ENCODE results near the gene GDPGP1. TPM values are rescaled to one million over a fixed set of nuclear protein-coding genes. Genes with fewer than 3 reads are reported as not detected.
A peak's percentile ranks its signal among the peaks of the same experiment; 100 is the strongest.

The GDPGP1 gene
- total and polyA plus RNA-seq, 9 of the 15 experiments (the other 6 are each of a cell fraction or from before 2014, with no cell fraction given), result 0.78 to 6.1 (median 2.8) TPM

DNA sequence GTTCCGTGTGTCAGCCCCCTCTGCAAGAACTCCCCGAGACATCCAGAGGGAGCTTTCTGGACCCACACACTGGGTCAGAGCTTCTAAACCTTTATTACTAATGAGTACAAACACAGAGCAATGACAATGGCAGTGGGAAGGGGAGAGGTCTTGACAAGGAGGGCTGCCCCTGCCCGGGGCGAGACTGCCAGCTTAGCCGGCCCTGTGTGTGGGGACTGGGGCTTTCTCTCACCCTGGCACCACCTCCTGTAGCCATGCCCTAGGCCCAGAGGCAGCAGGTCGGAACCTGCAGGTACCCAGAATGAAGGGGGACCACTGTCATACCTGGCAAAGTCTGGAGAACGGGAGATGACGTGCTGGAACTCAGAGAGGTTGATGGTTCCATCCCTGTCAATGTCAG, 3.4 kb upstream of the GDPGP1 start:
- Histone ChIP-seq H4K20me1 (replicated peaks; ENCODE audit: control insufficient read depth, insufficient read depth, low read length) (0 out of 2 replicates have a peak, but pooled peaks cover 4% of the 10 kb centered on the region), H3K27me3 (ENCODE audit: control insufficient read depth in 2 of 2, insufficient read depth in 2 of 2, low read length in 2 of 2) (no peaks in the 10 kb centered on the region), H3K36me3 (ENCODE audit: control insufficient read depth, insufficient read depth, low read length) (peaks cover 66% of the 10 kb centered on the region), H3K9me3 (replicated peaks; ENCODE audit: control insufficient read depth, insufficient read depth, low read depth, low read length) (no peaks in the 10 kb centered on the region), H3K27ac (ENCODE audit: extremely low read depth, low read depth, low read length) (no peak overlapping the region), H3K4me2 (ENCODE audit: insufficient read depth, low read length) (no peak overlapping the region), H2AFZ (ENCODE audit: low read depth, low read length) (no peak overlapping the region), H3K9me1 (ENCODE audit: control insufficient read depth, insufficient read depth, low read length) (no peaks in the 10 kb centered on the region), H3K4me3 (no peak overlapping the region), H3K9ac (ENCODE audit: insufficient read depth in 1 of 2, low read depth in 2 of 2, low read length in 2 of 2) (peak overlapping the region in 1 of 2 experiments; percentile 70; a peak in 2 of 4 replicates), H3K4me1 (replicated peaks in 1 of 2; ENCODE audit: control insufficient read depth in 2 of 2, insufficient read depth in 2 of 2, low read length in 2 of 2) (peaks cover 7 to 43% of the 10 kb centered on the region in 2 experiments; a peak in 3 of 5 replicates), H3K79me2 (ENCODE audit: control insufficient read depth, insufficient read depth, low read length) (peaks cover 32% of the 10 kb centered on the region)
- in situ Hi-C loops (cut with MboI) (loop anchor here (10.0 kb wide), 1 partner anchor 446 kb away; no protein-coding TSS in a partner anchor), intact Hi-C loops (cut with micrococcal nuclease) (loop anchor here (5.0 kb wide), 1 partner anchor 57 kb away; no protein-coding TSS in a partner anchor)
- WGBS (ENCODE audit: insufficient coverage, low coverage, missing lambda C conversion rate), result 93% methylated on average over 7 of the region's 8 CpGs
- TF ChIP-seq POLR2G (IDR thresholded peaks at IDR 0.05; ENCODE audit: low read depth, low read length) (0 out of 2 replicates have a peak, but pooled peaks have one; percentile 24), POU5F1 (IDR thresholded peaks at IDR 0.05; ENCODE audit: borderline replicate concordance, low read depth, low read length, partially characterized antibody) (no peak)
- no peak for FAIRE-seq
- ChIA-PET CTCF (ENCODE audit: low intra/inter-chr PET ratio) (interaction anchor here (0.7 kb wide), 1 partner anchor 88 kb away, joined by 3 read pairs; no protein-coding TSS in a partner anchor), POLR2A (interaction anchor here (0.8 to 1.8 kb wide), 4 partner anchors 9 to 44 kb away, joined by 3 to 6 read pairs (median 4); no protein-coding TSS in a partner anchor)
- BruUV-seq (replicated peaks), result no TSS peak
- no peak for DNase-seq (ENCODE audit: extremely low read depth in 1 of 4, low spot score in 3 of 4)
- ATAC-seq, result no peak

Data from K562 (cell line).